Measurements from ENCODE around the gene MDGA2.
"Not testable (repeated sequence)": the region's sequence is repeated elsewhere in the genome, so short reads cannot be mapped to it uniquely, and the experiment has no call there.

Gene MDGA2

DNA sequence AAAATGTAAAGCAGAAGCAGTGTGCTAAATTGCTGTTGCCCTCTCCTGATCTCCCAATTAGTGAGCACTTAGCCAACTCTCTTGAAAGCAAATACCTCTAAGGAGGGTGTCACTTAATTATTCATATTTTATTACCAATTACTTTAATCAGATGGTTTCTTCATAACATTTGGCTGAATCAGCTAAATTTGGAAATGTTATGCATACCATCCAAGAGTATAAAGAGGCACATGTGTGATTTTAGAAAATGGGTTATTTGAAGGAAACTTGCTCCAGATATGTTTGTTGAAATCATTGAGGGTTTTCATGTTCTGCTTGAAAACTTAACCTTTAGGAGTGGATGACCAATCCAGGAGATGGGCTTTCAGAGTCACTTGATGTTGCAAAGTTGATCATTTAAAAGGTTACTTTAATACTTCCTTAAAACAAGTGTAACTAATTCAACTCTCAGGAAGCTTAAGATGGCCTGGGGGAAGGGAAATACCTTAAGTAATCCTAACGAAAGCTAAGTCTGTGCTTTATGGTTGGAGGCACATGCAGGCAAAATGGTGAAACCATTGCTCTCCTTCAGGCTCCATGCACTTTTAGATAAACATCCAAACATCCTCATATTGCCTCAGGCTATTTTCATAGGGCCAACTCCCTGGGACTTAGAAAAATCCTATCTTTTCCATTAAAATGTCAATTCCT, 434.5 kb downstream of the MDGA2 start:
- DNase-seq (ENCODE audit: low read depth in 2 of 2) = no peak

DNA sequence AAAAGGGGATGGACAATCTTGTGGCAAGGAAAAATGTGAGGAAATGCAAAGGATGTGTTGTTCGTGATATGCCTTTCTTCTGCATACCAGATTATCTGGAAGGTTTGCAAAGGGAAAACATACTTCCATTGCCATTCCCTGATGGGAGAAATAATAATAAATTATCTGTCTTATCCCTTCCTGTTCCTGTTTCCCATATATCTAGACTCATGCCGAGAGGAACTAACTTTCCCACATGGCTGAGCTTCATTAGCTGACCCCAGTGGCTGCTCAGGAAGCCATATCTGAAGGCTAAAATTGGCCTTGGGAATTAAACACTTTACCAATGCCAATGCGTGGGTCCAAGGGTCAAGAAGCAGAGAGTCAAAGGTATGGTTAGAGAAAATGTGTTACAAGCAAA, 439.8 kb downstream of the MDGA2 start:
- DNase-seq (ENCODE audit: low read depth in 2 of 2) = no peak

DNA sequence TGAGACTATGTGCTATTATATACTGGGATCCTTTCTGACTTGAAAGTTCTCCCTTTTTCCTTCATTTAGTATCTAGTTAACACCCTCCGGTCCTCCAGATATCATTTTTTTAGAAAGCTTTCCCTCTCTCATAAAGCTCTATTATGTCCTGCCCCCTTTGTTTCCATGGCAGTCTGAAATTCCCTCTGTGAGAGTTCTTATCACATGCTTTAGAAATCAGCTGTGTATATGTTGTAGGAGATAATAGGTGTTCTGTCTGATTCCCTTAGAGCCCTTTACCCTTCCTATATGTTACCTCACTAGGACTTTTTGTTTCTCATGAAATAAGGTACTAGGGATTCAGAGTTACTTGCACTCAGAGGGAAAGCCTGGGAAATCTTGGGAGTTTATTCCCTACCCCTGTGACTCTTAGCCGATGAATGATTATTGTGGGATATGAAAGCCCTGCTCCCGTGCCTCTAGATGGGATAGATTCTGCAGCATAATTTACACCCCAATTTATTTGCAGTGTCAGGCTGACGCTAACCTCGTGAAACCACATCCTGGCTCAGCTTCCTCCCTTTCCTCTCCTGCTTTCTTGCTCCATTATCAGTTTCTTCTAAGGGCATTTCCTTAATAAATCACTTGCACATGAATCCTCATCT, 448.4 kb downstream of the MDGA2 start:
- DNase-seq (ENCODE audit: low read depth in 2 of 2) = no peak

DNA sequence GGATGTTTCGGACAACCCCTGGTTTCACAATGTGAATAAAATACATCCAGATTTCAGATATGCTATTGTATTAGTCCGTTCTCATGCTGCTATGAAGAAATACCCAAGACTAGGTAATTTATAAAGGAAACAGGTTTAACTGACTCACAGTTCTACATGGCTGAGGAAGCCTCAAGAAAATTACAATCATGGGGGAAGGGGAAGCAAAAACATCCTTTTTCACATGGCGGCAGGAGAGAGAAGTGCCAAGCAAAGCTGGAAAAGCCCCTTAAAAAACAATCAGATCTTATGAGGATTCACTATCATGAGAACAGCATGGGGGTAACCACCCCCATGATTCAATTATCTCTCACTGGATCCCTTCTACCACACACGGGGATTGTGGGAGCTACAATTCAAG, 451.7 kb downstream of the MDGA2 start:
- no peak for DNase-seq (ENCODE audit: low read depth in 2 of 2)

DNA sequence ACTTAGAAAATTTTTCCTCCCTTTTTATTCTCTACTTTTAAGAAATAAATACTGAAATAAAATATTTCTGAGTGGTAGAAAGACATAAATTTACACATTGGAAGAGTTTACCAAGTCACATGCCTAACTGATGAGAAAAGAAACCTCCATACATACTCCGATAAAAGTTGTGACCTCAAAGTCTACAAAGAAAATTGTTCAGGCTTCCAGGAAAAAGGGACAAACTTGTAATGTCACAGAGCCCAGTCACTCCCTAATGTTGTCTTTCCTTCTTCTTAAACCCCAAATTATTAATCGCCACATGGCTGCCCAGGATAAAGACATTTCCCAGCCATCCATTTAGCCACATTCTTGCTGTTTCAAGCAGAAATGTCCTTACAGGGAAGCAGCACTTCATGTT, 455.3 kb downstream of the MDGA2 start:
- no peak for DNase-seq (ENCODE audit: low read depth in 2 of 2)

DNA sequence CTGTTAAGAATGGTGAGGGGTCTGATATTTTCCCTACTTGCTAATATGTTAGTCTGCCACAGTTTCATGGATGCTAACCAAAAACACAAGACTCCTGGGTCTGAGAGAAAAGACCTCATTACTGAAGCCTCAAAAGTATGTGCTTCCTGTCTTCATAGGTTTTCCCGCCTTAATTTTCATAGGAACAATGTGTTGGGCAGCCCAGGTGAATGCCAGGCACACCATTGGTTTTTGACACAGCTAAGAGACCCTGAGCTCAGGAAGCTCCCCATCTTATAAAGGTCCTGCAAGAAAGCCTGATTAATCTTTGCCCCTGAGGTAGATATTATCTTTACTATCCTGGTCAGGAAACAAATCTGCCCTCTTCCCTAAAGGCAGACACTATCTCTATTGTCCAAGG, 464.1 kb downstream of the MDGA2 start:
- no peak for DNase-seq (ENCODE audit: low read depth in 2 of 2)

DNA sequence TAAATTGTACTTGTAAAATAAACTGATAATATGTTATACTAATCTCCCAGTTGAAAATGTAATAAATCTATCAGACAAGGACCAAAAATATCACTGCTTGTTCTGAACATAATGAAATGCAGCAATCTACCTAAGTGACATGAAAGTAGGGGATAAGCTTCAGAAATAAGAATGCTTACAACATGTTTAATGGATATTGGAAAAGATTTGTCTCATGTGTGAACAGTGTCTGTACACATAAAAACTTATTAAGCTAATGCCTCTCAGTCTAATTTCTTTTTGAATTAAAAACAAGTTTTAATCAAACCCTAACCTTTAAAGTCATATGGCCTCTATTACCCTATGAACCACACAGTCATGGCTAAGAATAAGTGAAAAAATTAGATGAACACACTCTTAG, 465.3 kb downstream of the MDGA2 start:
- DNase-seq (ENCODE audit: low read depth in 2 of 2) = no peak

DNA sequence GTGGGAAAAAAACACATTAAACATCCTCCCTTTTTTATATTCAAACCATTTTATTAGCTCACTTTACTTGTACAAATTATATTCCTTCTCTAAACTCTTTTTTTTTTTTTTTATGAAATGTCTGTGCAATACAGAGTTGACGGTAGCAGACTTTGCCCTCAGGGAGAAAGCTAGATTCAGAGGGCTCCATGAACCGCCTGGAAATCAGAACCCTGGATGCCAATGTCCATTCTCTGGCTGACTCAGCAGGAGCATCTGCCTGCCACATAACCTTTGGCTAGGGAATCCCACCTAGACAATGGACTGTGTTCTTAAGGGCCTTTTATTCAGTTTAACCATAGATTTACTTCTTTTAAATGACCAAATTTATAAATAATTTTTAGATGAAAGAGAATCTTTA, 467.0 kb downstream of the MDGA2 start:
- no peak for DNase-seq (ENCODE audit: low read depth in 2 of 2)

DNA sequence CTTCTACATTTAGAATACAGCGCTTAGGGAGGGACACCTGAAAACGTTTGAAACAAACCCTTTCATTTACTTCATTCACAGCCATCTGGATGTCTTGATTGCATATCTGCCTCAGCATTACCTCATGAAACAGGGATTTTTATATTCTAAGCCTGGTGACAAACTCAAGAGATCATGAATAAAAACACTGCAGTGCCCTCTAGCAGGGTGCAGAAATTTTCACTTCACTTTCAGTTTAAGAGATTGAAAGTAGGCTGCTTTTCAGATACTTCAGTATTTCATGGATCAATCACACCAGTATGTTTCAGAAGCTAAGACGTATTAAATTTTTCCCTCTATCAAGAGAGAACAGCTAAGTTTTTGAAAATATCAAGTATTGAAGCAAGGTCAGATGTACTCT, 467.8 kb downstream of the MDGA2 start:
- no peak for DNase-seq (ENCODE audit: low read depth in 2 of 2)

DNA sequence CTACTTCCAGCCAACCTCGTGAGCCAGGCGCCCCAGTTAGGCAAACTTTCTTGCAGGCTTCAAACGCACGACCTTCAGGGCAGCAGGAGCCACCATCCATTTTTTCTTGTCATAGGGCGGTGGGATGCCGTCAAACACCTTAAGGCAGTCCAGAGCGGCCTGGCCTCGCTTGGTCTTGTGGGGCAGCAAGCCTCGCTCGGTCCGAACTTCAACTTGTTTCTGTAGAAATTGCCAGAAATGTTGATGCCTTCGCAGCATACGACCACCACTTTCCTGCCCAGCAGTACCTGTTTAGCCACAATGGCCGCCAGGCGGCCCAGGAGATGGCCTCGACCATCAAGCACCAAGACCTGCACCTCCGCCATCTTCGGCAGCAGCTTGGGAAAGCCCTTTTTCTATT, 474.7 kb downstream of the MDGA2 start:
- DNase-seq (ENCODE audit: low read depth in 2 of 2) = no peak

DNA sequence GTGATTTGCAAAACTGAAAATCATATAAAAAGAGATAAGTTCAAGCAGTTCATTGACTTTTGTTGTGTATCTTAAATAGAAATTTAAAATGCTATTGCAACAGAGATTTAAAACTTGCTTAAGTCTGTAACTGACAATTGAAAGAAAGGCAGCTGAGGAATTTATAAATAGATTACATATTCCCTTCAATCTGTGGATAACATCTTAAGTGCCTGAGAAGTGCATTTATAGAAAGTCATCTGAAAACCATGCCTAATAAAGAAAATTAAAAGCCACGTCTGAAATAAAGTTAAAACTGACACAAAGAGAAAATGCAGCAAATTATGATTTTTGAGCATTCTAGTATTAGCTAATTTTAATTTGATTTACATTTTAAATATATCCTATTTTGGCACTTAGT, 479.8 kb downstream of the MDGA2 start:
- DNase-seq (ENCODE audit: low read depth in 2 of 2) = no peak

DNA sequence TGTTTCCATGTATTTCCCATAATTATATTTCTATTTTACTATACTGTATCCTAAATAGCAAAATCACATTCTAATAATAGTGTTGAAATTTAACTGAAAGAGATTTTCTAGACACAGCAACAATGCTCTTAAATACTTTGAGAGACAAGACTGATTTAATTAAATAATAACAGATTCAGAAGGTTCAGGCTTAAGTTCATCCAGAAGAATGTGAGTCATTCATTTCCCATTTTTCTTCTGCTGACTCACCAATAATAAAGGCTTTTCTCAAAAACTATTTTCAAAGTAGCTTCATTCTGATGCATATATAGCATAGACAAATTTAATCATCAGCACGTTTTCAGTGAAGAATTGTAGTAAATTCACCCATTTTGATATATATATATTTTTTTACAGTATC, 481.4 kb downstream of the MDGA2 start:
- no peak for DNase-seq (ENCODE audit: low read depth in 2 of 2)

DNA sequence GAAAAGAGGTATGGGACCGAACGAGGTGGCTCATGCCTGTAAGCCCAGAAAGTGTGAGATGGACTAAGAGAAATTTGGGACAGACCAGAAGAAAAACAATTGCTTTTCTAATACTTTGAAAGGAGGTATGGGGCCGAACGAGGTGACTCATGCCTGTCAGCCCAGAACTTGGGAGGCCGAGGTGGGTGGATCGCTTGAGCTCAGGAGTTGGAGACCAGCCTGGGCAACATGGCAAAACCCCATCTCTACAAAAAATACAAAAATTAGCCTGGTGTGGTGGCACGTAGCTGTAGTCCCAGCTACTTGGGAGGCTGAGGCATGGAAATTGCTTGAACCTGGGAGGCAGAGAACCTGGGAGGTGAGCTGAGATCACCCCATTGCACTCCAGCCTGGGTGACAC, 483.2 kb downstream of the MDGA2 start:
- not testable (repeated sequence) for DNase-seq (ENCODE audit: low read depth in 2 of 2)

DNA sequence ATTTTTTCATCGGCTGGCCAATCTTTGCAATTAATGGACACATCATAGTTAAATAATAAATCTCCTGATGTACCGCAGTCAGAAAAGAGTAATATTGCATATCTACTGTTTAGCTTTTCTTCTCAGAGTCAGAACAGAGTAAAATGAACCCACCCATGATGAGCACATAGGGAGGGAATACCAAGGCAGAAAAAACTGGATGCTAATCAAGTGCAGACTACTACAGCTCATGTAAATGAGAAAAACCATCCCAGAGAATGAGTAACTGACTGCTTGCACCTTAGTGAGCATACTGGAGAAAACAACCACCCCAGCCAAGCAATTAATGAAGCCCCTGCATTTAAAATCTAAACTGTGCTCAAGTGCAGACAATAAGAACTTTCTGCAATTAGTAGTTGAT, 483.7 kb downstream of the MDGA2 start:
- DNase-seq (ENCODE audit: low read depth in 2 of 2) = no peak

DNA sequence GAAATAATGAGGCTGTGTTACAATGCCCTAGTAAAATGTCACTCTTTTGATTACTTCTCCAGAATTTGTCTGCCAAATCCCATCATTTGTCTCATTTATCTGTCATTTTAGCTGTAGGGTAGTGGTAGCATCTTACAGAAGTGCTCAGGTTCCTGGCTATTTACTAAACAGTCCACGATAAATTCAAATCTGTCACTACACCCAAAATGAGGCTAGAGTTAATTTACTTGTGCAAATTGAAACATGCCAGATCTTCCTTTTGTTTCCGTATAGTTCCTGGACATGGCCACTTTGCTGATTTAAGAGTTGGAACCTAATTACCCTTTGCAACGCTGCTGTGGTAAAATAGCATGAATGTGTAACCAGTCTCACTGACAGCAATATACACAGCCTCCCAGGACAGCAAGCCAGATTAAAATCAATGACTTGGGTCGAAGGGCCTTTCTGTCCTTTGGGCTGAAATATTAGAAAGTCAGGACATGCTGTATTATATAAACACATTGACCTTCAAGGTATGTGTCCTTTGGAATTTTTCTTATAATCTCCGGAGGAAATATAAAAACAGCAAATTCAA, 485.4 kb downstream of the MDGA2 start:
- DNase-seq (ENCODE audit: low read depth in 2 of 2) = no peak

DNA sequence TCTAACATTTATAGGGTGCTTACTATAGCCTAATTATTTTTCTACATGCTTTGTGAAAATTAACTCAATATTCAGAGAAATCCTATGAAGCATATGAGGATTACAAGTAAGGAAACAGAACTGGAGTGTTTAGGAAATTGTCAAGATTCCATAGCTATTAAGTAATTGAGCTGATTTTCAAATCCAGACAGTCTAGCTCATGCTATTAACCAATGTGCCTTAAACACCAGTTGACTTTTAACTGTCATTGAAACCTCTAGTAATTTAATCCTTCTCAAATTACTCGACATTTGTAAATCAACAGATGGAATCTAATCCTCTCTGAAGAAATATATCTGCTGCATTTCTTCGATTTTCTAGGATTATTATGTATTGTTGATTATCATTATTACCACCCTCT, 488.9 kb downstream of the MDGA2 start:
- DNase-seq (ENCODE audit: low read depth in 2 of 2) = no peak

DNA sequence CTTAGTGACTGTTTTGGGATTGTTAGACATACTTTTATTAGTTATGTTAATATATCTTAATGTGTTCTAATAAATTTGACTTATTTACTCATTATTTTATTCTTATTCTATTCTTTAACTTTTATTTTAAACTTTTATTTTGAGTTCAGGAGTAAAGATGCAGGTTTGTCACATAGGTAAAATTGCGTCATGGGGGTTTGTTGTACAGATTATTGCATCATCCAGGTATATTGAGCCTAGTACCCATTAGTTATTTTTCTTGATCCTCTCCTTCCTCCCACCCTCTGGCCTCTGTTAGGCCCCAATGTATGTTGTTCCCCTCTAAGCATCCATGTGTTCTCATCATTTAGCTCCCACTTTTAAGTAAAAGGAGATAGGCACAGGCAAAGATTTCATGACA, 495.5 kb downstream of the MDGA2 start:
- no peak for DNase-seq (ENCODE audit: low read depth in 2 of 2)

DNA sequence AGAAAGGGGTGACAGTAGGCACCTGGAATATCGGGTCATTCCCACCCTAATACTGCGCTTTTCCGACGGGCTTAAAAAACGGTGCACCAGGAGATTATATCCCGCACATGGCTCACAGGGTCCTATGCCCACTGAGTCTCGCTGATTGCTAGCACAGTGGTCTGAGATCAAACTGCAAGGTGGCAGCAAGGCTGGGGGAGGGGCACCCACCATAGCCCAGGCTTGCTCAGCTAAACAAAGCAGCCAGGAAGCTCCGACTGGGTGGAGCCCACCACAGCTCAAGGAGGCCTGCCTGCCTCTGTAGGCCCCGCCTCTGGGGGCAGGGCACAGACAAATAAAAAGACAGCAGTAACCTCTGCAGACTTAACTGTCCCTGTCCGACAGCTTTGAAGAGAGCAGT, 503.5 kb downstream of the MDGA2 start:
- DNase-seq (ENCODE audit: low read depth in 2 of 2) = not testable (repeated sequence)

DNA sequence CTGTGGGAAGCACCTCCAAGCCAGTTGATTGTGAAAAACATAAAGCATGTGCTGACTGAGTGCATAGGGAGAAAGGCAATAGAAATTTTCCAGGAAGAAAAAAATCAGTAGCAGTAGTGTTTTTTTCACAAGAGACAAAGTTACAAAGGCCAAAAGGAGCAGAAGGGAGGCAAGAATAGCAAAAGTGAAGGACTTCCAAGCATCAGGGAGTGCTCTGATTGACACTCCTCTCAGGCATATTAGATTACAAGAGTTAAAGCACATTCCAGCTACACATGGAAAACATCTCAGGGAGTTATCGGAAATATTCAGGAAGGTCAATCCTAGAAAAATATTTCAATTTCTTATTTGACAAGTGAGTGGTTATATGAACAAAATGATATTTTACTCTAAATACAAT, 508.0 kb downstream of the MDGA2 start:
- no peak for DNase-seq (ENCODE audit: low read depth in 2 of 2)

DNA sequence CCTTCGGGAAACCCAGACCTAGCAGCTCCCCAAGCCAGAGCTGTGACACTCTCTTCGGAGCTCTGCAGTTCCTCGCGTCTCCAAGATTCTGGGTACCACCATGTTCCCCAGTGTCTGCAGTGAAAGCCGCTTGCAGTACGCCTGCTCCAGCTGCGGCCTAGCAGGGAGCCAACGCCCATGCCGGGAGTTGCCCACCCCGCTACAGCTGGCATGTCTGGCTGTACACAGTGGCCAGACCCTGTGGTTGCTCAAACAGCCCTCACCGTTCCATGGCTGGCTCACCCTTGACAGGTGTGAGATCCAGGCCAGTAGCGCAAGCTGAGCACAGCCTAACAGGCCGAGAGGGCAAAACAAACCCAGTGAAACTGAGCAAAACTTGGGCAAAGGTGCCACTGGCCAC, 520.0 kb downstream of the MDGA2 start:
- no peak for DNase-seq (ENCODE audit: low read depth in 2 of 2)

DNA sequence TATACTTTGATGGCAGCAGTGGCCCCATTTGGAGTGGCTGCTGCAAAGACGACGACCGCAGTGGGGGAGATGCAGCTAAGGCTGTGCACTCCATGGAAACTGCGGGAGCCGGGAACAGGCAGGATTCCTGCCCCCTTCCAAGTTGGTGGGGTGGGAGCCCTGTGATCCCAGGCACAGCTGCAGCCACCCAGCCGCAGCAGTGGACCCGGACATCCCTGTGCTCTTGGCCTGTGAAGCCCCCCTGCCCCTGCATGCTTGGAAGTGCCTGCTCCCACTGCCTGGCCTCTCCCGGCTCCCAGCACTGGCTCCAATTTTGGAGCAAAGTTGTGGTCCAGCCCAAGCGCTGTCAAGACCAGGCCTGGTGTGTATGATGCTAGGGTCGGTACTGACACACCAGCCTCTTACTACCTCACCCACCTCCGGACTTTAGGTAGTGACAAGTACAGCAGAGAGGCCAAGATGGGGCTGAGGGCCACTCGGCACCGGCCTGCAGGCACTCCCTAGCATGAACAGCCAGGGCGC, 521.1 kb downstream of the MDGA2 start:
- no peak for DNase-seq (ENCODE audit: low read depth in 2 of 2)

DNA sequence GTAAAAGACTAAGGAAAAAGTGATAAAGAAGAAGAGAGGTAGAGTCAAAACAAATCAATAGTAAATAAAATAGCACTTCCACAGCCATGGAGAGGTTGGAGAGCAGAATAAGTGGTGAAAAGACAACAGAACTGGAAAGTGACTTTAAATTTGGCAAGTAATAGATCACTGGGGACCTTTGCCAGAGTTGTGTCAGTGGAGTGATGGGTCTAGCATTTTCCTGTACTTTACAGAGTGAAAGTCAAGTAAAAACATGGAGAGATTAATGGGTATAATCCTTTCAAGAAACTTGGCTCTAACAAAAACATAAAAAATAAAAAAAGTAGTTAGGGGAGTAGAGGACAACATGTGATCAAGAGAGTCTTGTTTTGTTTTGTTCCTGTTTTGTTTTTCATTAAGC, 521.7 kb downstream of the MDGA2 start:
- no peak for DNase-seq (ENCODE audit: low read depth in 2 of 2)

DNA sequence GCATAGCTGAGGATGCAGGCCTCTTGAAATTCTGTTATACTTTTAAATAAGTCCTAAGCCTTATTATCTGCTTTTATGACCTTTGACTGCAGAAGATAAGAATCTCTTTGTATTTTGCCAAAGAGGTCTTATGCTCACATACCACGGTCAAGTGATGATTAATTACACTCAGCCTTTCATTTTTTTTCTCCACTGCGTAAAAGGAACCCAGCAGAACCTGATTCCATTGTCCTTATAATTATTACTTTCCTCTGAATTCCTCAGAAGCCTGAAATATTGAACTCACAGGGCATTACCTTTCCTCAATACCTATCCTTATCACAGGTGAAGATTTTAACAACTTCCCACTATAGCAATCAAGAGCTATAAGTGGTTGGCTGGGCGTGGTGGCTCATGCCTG, 525.1 kb downstream of the MDGA2 start:
- DNase-seq (ENCODE audit: low read depth in 2 of 2) = no peak

All from stimulated activated CD8-positive, alpha-beta memory T cell treated with anti-CD3 and anti-CD28 coated beads, Interleukin-7, amount 100 ng/mL, for 4 hours (primary cell).